Astrocyte (in vitro differentiated cells and primary cell): ENCODE results near the gene MZT2A.
"Not testable (repeated sequence)": the region's sequence is repeated elsewhere in the genome, so short reads cannot be mapped to it uniquely, and the experiment has no call there.

Source experiments
- EZH2 ChIP-seq: IDR thresholded peaks from 2 replicates; pipeline ENCODE4 v1.6.1; 2012; ENCODE audit warnings: mild to moderate bottlenecking, low read length, inconsistent platforms; ENCODE audit not compliant: insufficient read depth
- TF ChIP-seq, protein P1 (sequence below): IDR thresholded peaks from 2 replicates; pipeline ENCODE4 v1.5.1; 2011; ENCODE audit warnings: low read depth, mild to moderate bottlenecking, inconsistent platforms, low read length, moderate library complexity; ENCODE audit not compliant: insufficient read depth

DNA sequence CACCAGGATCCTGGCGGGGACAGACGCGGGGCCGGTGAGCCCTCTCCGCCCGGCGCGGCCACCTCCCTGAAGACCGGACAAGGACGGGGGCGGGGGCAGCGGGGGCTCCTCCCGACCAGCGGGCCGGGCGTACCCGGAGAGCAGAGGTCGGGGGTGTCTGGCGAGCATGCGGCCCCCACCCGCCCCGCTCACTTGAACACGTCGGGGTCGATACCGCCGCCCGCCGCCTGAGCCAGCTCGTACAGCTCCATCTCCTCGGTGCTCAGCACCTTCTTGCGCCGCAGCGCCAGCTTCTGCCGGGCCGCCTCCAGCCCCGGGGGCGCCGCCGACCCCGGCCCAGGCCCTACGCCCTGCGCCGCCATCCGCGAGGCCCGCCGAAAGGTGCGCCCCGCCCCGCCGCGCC is at the start of gene MZT2A:
- not testable (repeated sequence) for TF ChIP-seq EZH2
- TF ChIP-seq, protein P1, sequence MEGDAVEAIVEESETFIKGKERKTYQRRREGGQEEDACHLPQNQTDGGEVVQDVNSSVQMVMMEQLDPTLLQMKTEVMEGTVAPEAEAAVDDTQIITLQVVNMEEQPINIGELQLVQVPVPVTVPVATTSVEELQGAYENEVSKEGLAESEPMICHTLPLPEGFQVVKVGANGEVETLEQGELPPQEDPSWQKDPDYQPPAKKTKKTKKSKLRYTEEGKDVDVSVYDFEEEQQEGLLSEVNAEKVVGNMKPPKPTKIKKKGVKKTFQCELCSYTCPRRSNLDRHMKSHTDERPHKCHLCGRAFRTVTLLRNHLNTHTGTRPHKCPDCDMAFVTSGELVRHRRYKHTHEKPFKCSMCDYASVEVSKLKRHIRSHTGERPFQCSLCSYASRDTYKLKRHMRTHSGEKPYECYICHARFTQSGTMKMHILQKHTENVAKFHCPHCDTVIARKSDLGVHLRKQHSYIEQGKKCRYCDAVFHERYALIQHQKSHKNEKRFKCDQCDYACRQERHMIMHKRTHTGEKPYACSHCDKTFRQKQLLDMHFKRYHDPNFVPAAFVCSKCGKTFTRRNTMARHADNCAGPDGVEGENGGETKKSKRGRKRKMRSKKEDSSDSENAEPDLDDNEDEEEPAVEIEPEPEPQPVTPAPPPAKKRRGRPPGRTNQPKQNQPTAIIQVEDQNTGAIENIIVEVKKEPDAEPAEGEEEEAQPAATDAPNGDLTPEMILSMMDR = not testable (repeated sequence)
